ENCODE data around the gene PPP1R12C.

Gene PPP1R12C

DNA sequence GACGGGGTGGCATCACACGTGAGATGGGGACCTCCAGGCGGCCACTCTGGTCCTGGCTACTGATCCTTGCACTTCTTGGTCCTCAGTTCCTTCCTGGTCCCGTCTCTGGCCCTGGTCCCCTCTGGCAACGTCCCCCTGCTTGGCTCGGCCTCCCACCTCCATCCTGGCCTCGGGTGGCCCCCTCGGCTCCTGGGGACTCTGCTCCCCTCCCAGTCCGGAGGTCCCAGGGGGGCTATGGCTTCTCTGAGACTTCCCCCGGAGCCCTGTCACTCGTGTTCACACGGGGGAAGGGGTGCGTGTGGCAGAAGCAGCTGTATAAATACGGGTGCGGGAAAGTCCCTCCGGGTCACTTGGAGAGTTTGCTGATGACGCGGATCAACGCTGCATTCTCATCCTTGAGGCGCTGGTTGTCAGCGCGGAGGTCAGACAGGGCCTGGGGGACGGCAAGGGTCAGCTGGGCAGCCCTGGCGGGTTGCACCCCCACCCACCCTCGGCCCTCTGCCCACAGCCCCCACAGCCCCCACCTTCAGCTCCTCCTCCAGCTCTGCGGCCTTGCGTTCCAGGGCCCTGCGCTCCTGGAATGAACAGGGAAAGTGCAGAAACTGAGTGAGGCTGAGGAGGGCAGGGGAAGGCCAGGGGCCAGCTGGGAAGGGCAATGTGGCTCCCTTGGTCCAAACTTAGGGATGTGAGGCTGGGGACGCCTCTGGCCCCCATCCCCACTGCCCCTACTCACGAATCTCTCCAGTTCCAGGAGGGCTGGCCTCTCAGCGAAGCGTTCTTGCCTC, 26.1 kb downstream of the PPP1R12C start:
- no peaks in the 10 kb centered on the region for H3K9me3 ChIP-seq
- H3K36me3 ChIP-seq: peaks cover 64% of the 10 kb centered on the region
- peaks cover 6 to 12% of the 10 kb centered on the region in 2 experiments for H3K4me1 ChIP-seq (ENCODE audit: control insufficient read depth in 1 of 2, insufficient read depth in 1 of 2, low read depth in 1 of 2, low read length in 1 of 2)
- H3K27ac ChIP-seq: no peak overlapping the region
- TF ChIP-seq, protein P1, sequence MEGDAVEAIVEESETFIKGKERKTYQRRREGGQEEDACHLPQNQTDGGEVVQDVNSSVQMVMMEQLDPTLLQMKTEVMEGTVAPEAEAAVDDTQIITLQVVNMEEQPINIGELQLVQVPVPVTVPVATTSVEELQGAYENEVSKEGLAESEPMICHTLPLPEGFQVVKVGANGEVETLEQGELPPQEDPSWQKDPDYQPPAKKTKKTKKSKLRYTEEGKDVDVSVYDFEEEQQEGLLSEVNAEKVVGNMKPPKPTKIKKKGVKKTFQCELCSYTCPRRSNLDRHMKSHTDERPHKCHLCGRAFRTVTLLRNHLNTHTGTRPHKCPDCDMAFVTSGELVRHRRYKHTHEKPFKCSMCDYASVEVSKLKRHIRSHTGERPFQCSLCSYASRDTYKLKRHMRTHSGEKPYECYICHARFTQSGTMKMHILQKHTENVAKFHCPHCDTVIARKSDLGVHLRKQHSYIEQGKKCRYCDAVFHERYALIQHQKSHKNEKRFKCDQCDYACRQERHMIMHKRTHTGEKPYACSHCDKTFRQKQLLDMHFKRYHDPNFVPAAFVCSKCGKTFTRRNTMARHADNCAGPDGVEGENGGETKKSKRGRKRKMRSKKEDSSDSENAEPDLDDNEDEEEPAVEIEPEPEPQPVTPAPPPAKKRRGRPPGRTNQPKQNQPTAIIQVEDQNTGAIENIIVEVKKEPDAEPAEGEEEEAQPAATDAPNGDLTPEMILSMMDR (IDR thresholded peaks at IDR 0.05): no peak
- H3K27me3 ChIP-seq: peaks cover 23% of the 10 kb centered on the region
- no peak overlapping the region for H3K4me3 ChIP-seq (ENCODE audit: low read depth in 1 of 2, low read length in 1 of 2)

DNA sequence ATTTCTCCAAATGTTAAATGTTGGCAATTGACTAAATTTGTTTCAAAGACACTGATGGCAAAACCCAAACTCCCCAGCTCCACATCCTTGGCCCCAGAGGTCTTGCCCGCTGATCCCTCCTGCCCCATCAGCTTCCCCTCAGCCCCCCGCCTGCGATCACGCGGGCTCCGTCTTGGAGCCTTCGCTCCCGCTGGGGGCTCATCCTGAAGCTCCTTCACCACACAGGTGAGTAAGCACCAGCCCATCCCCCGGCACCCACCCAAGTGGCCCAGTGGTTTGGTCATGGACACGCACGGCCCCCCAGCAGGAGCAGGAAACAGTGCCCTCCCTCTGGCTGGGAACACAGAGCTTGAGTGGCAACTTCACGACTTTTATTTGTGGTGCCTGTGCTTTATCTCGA, 26.9 kb downstream of the PPP1R12C start:
- no peak overlapping the region for H3K27ac ChIP-seq
- H3K27me3 ChIP-seq: peaks cover 31% of the 10 kb centered on the region
- no peak overlapping the region for H3K4me3 ChIP-seq (ENCODE audit: low read depth in 1 of 2, low read length in 1 of 2)
- H3K4me1 ChIP-seq (ENCODE audit: control insufficient read depth in 1 of 2, insufficient read depth in 1 of 2, low read depth in 1 of 2, low read length in 1 of 2): peaks cover 6 to 12% of the 10 kb centered on the region in 2 experiments
- TF ChIP-seq, protein P1 (IDR thresholded peaks at IDR 0.05): no peak
- H3K36me3 ChIP-seq: peaks cover 56% of the 10 kb centered on the region
- no peaks in the 10 kb centered on the region for H3K9me3 ChIP-seq

DNA sequence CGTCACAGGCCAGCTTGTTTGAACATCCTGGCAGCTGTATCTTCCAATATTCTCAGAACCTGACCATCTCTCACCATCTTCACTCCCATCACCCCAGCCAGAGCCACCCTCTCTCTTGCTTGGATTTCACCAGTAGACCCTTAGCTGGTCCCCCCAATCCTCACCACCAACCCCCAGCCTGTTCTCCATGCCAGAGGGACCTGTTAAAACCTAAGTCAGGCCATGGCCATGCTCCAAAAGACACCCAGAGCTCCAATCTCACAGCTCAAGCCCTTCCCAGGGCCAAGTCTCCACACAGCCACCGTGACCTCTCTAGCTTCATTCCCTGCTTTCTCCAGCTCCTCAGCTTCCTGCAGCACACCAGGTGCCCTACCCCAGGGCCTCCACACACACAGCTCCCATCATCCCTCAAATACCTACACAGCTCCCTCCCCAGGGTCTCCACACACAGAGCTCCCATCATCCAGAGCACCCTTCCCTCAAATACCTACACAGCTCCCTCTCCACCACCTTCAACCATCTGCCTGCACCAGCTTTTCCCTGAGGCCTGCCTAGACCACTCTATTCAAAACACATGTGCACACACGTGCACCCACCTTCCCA, 28.0 kb downstream of the PPP1R12C start:
- TF ChIP-seq, protein P1 (IDR thresholded peaks at IDR 0.05): no peak
- H3K27ac ChIP-seq: no peak overlapping the region
- peaks cover 42% of the 10 kb centered on the region for H3K27me3 ChIP-seq
- no peaks in the 10 kb centered on the region for H3K9me3 ChIP-seq
- peaks cover 45% of the 10 kb centered on the region for H3K36me3 ChIP-seq
- no peak overlapping the region for H3K4me3 ChIP-seq (ENCODE audit: low read depth in 1 of 2, low read length in 1 of 2)
- H3K4me1 ChIP-seq (ENCODE audit: control insufficient read depth in 1 of 2, insufficient read depth in 1 of 2, low read depth in 1 of 2, low read length in 1 of 2): peaks cover 6 to 12% of the 10 kb centered on the region in 2 experiments

DNA sequence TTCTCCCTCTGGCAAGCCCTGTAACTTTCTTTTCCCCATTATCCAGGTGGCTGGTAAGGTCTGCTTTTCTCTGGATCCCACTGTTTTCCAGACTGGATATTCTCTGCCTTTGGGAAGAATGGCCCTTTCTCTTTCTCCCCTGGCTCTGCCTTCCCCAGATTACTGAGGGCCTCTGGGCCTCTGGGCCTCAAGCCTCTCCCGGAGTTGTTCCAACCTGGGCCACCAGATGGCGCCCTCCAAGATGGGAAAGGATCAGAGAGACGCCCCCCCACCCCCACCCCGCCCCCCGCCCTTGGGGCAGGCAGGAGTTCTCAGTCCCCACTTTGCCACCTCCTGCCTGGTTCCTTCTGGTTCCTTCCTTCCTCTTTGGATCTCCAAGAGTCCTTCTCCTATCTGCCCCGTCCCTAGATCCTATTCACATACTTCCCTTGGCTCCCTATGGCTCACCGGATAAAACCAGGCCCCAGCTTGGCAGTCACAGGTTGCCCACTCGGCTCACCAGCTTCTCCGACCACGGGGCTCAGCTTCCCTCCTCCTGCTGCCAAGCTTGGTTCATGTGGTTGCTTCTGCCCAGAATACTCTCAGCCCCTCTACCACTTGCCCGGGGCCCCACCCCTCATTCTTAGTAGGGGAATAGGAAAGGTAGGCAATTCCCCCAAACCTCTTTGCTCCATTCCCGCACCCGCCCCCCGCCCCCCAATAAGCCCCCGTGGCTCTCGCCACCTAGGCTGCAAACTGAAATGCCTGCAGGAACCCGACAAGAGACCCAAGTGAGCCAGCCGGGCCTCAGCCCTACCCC, 28.7 kb downstream of the PPP1R12C start:
- Histone ChIP-seq H3K27me3 (peaks cover 49% of the 10 kb centered on the region), H3K27ac (no peak overlapping the region), H3K36me3 (peaks cover 42% of the 10 kb centered on the region), H3K9me3 (no peaks in the 10 kb centered on the region), H3K4me3 (ENCODE audit: low read depth in 1 of 2, low read length in 1 of 2) (no peak overlapping the region), H3K4me1 (ENCODE audit: control insufficient read depth in 1 of 2, insufficient read depth in 1 of 2, low read depth in 1 of 2, low read length in 1 of 2) (peaks cover 6 to 12% of the 10 kb centered on the region in 2 experiments)
- TF ChIP-seq, protein P1 (IDR thresholded peaks at IDR 0.05): peak; percentile 67

DNA sequence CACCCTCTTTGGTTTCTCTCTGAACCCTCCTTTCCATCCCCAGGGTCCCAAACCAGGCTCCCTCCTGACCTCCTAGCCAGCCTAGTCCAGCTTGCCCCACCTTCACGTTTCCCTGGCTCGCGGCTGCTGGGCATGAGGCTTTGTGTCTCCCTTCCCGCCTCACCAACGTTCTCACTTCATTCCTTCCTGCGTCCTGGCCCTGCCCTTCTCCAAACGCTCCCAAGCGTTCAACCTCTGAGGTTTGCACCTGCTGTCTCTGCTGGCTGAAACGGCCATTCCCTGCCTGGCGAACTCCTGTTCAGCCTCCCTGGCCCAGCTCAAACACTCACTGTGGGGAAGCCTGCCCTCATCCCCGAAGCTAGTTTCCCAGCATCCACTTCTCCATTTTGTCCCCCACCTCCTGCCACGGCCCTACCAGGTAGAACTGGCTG, 29.4 kb downstream of the PPP1R12C start:
- peaks cover 56% of the 10 kb centered on the region for H3K27me3 ChIP-seq
- H3K4me3 ChIP-seq (ENCODE audit: low read depth in 1 of 2, low read length in 1 of 2): no peak overlapping the region
- TF ChIP-seq, protein P1 (IDR thresholded peaks at IDR 0.05): no peak
- H3K36me3 ChIP-seq: peaks cover 41% of the 10 kb centered on the region
- H3K27ac ChIP-seq: no peak overlapping the region
- peaks cover 6 to 12% of the 10 kb centered on the region in 2 experiments for H3K4me1 ChIP-seq (ENCODE audit: control insufficient read depth in 1 of 2, insufficient read depth in 1 of 2, low read depth in 1 of 2, low read length in 1 of 2)
- H3K9me3 ChIP-seq: no peaks in the 10 kb centered on the region
